RKO (cell line): ENCODE measurements around the gene NXT1.
"Not testable (repeated sequence)": the region's sequence is repeated elsewhere in the genome, so short reads cannot be mapped to it uniquely, and the experiment has no call there.

ENCODE experiments used
- DNase-seq: peaks from one replicate; pipeline ENCODE4 v3.0.0-alpha.2; 2016; ENCODE audit warnings: low spot score

The NXT1 gene

GRCh38 chr20:23331450-23332350 is 18.9 kb upstream of the NXT1 start:
- no peak for DNase-seq

GRCh38 chr20:23332467-23332866 is 18.1 kb upstream of the NXT1 start:
- DNase-seq: no peak

GRCh38 chr20:23334111-23334510 is 16.5 kb upstream of the NXT1 start:
- DNase-seq: no peak

GRCh38 chr20:23335521-23335920 is 15.1 kb upstream of the NXT1 start:
- no peak for DNase-seq

GRCh38 chr20:23336476-23336875 is 14.1 kb upstream of the NXT1 start:
- DNase-seq: no peak

GRCh38 chr20:23337312-23337711 is 13.3 kb upstream of the NXT1 start:
- no peak for DNase-seq

GRCh38 chr20:23339986-23340385 is 10.6 kb upstream of the NXT1 start:
- no peak for DNase-seq

GRCh38 chr20:23340524-23340923 is 10.1 kb upstream of the NXT1 start:
- DNase-seq: peak; percentile 75

GRCh38 chr20:23341073-23341472 is 9.5 kb upstream of the NXT1 start:
- no peak for DNase-seq

GRCh38 chr20:23343590-23343989 is 7.0 kb upstream of the NXT1 start:
- DNase-seq: no peak

- no peak for DNase-seq
These were observed 6.3 kb upstream of the NXT1 start for GRCh38 chr20:23344336-23344735.

GRCh38 chr20:23346002-23346401 is 4.6 kb upstream of the NXT1 start:
- no peak for DNase-seq

GRCh38 chr20:23347791-23348190 is 2.8 kb upstream of the NXT1 start:
- no peak for DNase-seq

GRCh38 chr20:23348510-23348909 is 2.1 kb upstream of the NXT1 start:
- not testable (repeated sequence) for DNase-seq

- no peak for DNase-seq
These were observed 1.0 kb upstream of the NXT1 start for GRCh38 chr20:23349338-23350195.

- DNase-seq: peak; percentile 62
These were observed 580 bp downstream of the NXT1 start for GRCh38 chr20:23350904-23351838.

GRCh38 chr20:23356203-23356602 is 5.6 kb downstream of the NXT1 start:
- no peak for DNase-seq

- peak; percentile 100 for DNase-seq
These were observed 7.4 kb downstream of the NXT1 start for GRCh38 chr20:23357767-23358562.

- no peak for DNase-seq
These were observed 7.9 kb downstream of the NXT1 start for GRCh38 chr20:23358563-23358906.

GRCh38 chr20:23358923-23359593 is 8.5 kb downstream of the NXT1 start:
- no peak for DNase-seq

- no peak for DNase-seq
These were observed 9.9 kb downstream of the NXT1 start for GRCh38 chr20:23360531-23360930.
